Neural crest cell (in vitro differentiated cells): ENCODE data around the gene PEF1. TPM values are rescaled to one million over a fixed set of nuclear protein-coding genes. Genes with fewer than 3 reads are reported as not detected.

Source experiments
- DNase-seq: peaks from one replicate; pipeline ENCODE4 v3.0.0; 2021; ENCODE audit warnings: low read depth, mixed read lengths, low spot score
- H3K27ac Mint-ChIP-seq: one replicate; pipeline ENCODE4 v1.8.0; 2021; ENCODE audit warnings: mild to moderate bottlenecking, mixed read lengths; ENCODE audit not compliant: unreplicated experiment
- H3K27me3 Mint-ChIP-seq: 2 replicates; pipeline ENCODE4 v1.8.0; 2021; ENCODE audit warnings: low read depth, mild to moderate bottlenecking, mixed read lengths
- H3K36me3 Mint-ChIP-seq: 2 replicates; pipeline ENCODE4 v1.8.0; 2021; ENCODE audit warnings: low read depth, mild to moderate bottlenecking, mixed read lengths
- H3K4me1 Mint-ChIP-seq: 2 replicates; pipeline ENCODE4 v1.8.0; 2021; ENCODE audit warnings: mixed read lengths
- H3K4me3 Mint-ChIP-seq: one replicate; pipeline ENCODE4 v1.8.0; 2021; ENCODE audit warnings: mild to moderate bottlenecking, mixed read lengths
- H3K9me3 Mint-ChIP-seq: 2 replicates; pipeline ENCODE4 v1.8.0; 2021; ENCODE audit warnings: mixed read lengths
- CTCF ChIP-seq: fragments of 200-600 bp; sonication (generic); conservative IDR thresholded peaks from 2 replicates; pipeline ENCODE4 v1.5.0; 2021; ENCODE audit warnings: antibody characterized with exemption, mild to moderate bottlenecking
- total RNA-seq: library from RNA; stranded (reverse); gene quantifications from 2 replicates; pipeline ENCODE4 v1.2.1, GENCODE V29; 2021

The PEF1 gene
- total RNA-seq, 1 donor from 2014 or later: 52.4 TPM

GRCh38 chr1:31627930-31628559 lies 16.6 kb downstream of the PEF1 start:
- peak overlapping the region; percentile 86 for H3K27ac Mint-ChIP-seq

GRCh38 chr1:31627301-31627929 lies 17.3 kb downstream of the PEF1 start:
- peaks cover 22% of the 10 kb centered on the region for H3K4me1 Mint-ChIP-seq
- DNase-seq: no peak
- no peaks in the 10 kb centered on the region for H3K27me3 Mint-ChIP-seq
- H3K4me3 Mint-ChIP-seq: no peak overlapping the region
- no peaks in the 10 kb centered on the region for H3K36me3 Mint-ChIP-seq
- TF ChIP-seq CTCF: no peak
- no peaks in the 10 kb centered on the region for H3K9me3 Mint-ChIP-seq
- peak overlapping the region; percentile 75 for H3K27ac Mint-ChIP-seq

More at GRCh38 chr1:31627930-31628559, 16.6 kb downstream of the PEF1 start:
- TF ChIP-seq CTCF: no peak
- DNase-seq: no peak
- Mint-ChIP-seq H3K4me1 (peaks cover 22% of the 10 kb centered on the region), H3K9me3 (no peaks in the 10 kb centered on the region), H3K36me3 (no peaks in the 10 kb centered on the region), H3K27me3 (no peaks in the 10 kb centered on the region), H3K4me3 (no peak overlapping the region)

- peak overlapping the region; percentile 83 for H3K27ac Mint-ChIP-seq
- H3K4me3 Mint-ChIP-seq: no peak overlapping the region
- TF ChIP-seq CTCF: no peak
- peak; percentile 18 for DNase-seq
- H3K27me3 Mint-ChIP-seq: no peaks in the 10 kb centered on the region
- no peaks in the 10 kb centered on the region for H3K36me3 Mint-ChIP-seq
- H3K9me3 Mint-ChIP-seq: no peaks in the 10 kb centered on the region
- peaks cover 22% of the 10 kb centered on the region for H3K4me1 Mint-ChIP-seq
Measured at GRCh38 chr1:31626223-31627207, 18.2 kb downstream of the PEF1 start.

- H3K27me3 Mint-ChIP-seq: no peaks in the 10 kb centered on the region
- no peaks in the 10 kb centered on the region for H3K9me3 Mint-ChIP-seq
- no peak overlapping the region for H3K4me3 Mint-ChIP-seq
- H3K27ac Mint-ChIP-seq: peak overlapping the region; percentile 83
- DNase-seq: no peak
- H3K36me3 Mint-ChIP-seq: no peaks in the 10 kb centered on the region
- H3K4me1 Mint-ChIP-seq: peaks cover 22% of the 10 kb centered on the region
- TF ChIP-seq CTCF: no peak
Measured at GRCh38 chr1:31625561-31626222, 19.0 kb downstream of the PEF1 start.
